ENCODE results near the gene LSM4.

DNA sequence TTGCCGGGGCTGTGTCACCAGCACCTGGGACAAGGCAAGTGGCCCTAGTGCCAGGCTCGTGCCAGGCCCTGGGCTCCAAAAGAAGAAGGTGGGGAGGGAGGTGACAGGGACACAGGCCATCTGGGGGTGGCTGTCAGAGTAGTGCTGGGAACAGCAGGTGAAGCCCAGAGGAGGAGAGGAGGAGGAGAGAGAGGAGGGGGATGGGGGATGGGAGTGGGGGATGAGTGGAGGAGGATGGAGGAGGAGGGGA lies 18.7 kb downstream of the LSM4 start:
- TF ChIP-seq, protein P1, sequence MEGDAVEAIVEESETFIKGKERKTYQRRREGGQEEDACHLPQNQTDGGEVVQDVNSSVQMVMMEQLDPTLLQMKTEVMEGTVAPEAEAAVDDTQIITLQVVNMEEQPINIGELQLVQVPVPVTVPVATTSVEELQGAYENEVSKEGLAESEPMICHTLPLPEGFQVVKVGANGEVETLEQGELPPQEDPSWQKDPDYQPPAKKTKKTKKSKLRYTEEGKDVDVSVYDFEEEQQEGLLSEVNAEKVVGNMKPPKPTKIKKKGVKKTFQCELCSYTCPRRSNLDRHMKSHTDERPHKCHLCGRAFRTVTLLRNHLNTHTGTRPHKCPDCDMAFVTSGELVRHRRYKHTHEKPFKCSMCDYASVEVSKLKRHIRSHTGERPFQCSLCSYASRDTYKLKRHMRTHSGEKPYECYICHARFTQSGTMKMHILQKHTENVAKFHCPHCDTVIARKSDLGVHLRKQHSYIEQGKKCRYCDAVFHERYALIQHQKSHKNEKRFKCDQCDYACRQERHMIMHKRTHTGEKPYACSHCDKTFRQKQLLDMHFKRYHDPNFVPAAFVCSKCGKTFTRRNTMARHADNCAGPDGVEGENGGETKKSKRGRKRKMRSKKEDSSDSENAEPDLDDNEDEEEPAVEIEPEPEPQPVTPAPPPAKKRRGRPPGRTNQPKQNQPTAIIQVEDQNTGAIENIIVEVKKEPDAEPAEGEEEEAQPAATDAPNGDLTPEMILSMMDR (IDR thresholded peaks at IDR 0.05; ENCODE audit: extremely low read depth in 1 of 2, insufficient read depth in 1 of 2, low read depth in 1 of 2, low read length in 2 of 2), result no peak
- TF ChIP-seq MYC (IDR thresholded peaks at IDR 0.05; ENCODE audit: low read depth, low read length), result no peak
